HCT116 (cell line): Measurements from ENCODE around the gene C1QA.

Experiments used
- CEBPB ChIP-seq: IDR thresholded peaks from 2 replicates; pipeline ENCODE4 v1.6.1; 2012; ENCODE audit warnings: low read depth
- POLR2A ChIP-seq: IDR thresholded peaks from 2 replicates; pipeline ENCODE4 v1.7.0; 2011; ENCODE audit warnings: borderline replicate concordance; ENCODE audit not compliant: insufficient read depth, insufficient read length; ENCODE audit errors: extremely low read depth
- SP1 ChIP-seq: IDR thresholded peaks from 2 replicates; pipeline ENCODE4 v1.6.1; 2012; ENCODE audit warnings: low read depth
- TCF7L2 ChIP-seq: IDR thresholded peaks from 2 replicates; pipeline ENCODE4 v1.7.0; 2011; ENCODE audit warnings: borderline replicate concordance, inconsistent platforms; ENCODE audit not compliant: insufficient read depth, insufficient read length; ENCODE audit errors: extremely low read depth
- TF ChIP-seq, protein P1 (sequence below), 3 experiments: fragments of 200-600 bp in 1 of 3; sonication (generic) in 1 of 3; IDR thresholded peaks in 2 of 3; conservative IDR thresholded peaks in 1 of 3; 2 replicates each; pipeline ENCODE4 v1.5.1; 2012 to 2017; ENCODE audit warnings: low read depth in 2 of 3, low read length in 2 of 3, antibody characterized with exemption in 1 of 3, borderline replicate concordance in 1 of 3, control low read depth in 1 of 3, mild to moderate bottlenecking in 1 of 3, mixed read lengths in 1 of 3, mixed run types in 1 of 3, moderate library complexity in 1 of 3; ENCODE audit not compliant: insufficient read depth in 1 of 3

DNA sequence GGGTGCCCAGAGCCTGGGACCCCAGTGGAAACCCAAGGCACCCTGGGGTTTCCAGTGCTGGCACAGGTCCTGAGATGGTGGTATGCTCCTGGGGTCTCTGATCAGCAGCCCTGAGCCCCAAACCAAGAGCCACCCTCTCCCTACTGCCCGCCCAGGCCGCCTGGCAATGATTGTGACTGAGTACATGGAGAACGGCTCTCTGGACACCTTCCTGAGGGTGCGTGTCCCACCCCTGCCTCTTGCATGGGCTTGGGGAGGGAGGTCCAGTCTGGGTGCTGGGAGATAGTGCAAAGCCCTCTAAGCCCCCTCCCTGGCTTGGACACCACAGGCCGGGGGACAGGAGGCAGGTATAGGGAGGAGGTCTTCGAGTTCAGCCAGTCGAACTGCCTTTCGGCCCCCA is 38.4 kb upstream of the C1QA start:
- TF ChIP-seq SP1 (no peak), TCF7L2 (no peak), POLR2A (no peak), CEBPB (no peak)
- TF ChIP-seq, protein P1, sequence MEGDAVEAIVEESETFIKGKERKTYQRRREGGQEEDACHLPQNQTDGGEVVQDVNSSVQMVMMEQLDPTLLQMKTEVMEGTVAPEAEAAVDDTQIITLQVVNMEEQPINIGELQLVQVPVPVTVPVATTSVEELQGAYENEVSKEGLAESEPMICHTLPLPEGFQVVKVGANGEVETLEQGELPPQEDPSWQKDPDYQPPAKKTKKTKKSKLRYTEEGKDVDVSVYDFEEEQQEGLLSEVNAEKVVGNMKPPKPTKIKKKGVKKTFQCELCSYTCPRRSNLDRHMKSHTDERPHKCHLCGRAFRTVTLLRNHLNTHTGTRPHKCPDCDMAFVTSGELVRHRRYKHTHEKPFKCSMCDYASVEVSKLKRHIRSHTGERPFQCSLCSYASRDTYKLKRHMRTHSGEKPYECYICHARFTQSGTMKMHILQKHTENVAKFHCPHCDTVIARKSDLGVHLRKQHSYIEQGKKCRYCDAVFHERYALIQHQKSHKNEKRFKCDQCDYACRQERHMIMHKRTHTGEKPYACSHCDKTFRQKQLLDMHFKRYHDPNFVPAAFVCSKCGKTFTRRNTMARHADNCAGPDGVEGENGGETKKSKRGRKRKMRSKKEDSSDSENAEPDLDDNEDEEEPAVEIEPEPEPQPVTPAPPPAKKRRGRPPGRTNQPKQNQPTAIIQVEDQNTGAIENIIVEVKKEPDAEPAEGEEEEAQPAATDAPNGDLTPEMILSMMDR (IDR thresholded peaks at IDR 0.05 in 2 of 3, conservative IDR thresholded peaks at IDR 0.05 in 1 of 3; ENCODE audit: borderline replicate concordance in 1 of 3, insufficient read depth in 1 of 3, low read depth in 2 of 3, low read length in 2 of 3) = no peak
